H1 (cell line): ENCODE data around the gene MACROD2. TPM values are rescaled to one million over a fixed set of nuclear protein-coding genes. Genes with fewer than 3 reads are reported as not detected.

Experiments used
- ASH2L ChIP-seq: fragments of 200-600, 300-600 bp; sonication (generic); IDR thresholded peaks from one replicate; pipeline ENCODE4 v1.7.1; 2017; ENCODE audit warnings: low read length
- CHD7 ChIP-seq: fragments of 300-600 bp; sonication (generic); IDR thresholded peaks from 2 replicates; pipeline ENCODE4 v1.7.1; 2012; ENCODE audit warnings: low read length, moderate library complexity, mild to moderate bottlenecking, inconsistent platforms; ENCODE audit not compliant: insufficient replicate concordance
- JUN ChIP-seq: IDR thresholded peaks from 2 replicates; pipeline ENCODE4 v1.6.1; 2011; ENCODE audit warnings: low read depth, mild to moderate bottlenecking, improper control_type of control experiment, low read length
- SP1 ChIP-seq: IDR thresholded peaks from 2 replicates; pipeline ENCODE4 v1.6.1; 2011; ENCODE audit warnings: low read depth, low read length
- SP2 ChIP-seq: IDR thresholded peaks from 2 replicates; pipeline ENCODE4 v1.6.1; 2012; ENCODE audit warnings: mild to moderate bottlenecking, low read length, inconsistent platforms
- TBP ChIP-seq: IDR thresholded peaks from 2 replicates; pipeline ENCODE4 v1.6.1; 2011; ENCODE audit warnings: low read depth, low read length, improper control_type of control experiment
- TCF12 ChIP-seq: IDR thresholded peaks from 2 replicates; pipeline ENCODE4 v1.6.1; 2011; ENCODE audit warnings: low read depth, mild to moderate bottlenecking, low read length
- TEAD4 ChIP-seq: IDR thresholded peaks from 2 replicates; pipeline ENCODE4 v1.6.1; 2012; ENCODE audit warnings: low read depth, low read length, inconsistent platforms, mixed read lengths
- USF2 ChIP-seq: IDR thresholded peaks from 2 replicates; pipeline ENCODE4 v1.6.1; 2011; ENCODE audit warnings: low read length, improper control_type of control experiment
- polyA plus RNA-seq, 7 experiments: library from polyadenylated mRNA; depleted of rRNA in 3 of 7; stranded (reverse) in 5 of 7; unstranded in 2 of 7; fragments of >200 nt in 5 of 7; fragments of 200-250 nt in 2 of 7; gene quantifications; 1 replicate in 5 of 7; 2 replicates in 1 of 7; 4 replicates in 1 of 7; pipeline versions ENCODE4 v1.2.1 to v1.2.3, GENCODE V29; 2011 to 2013; ENCODE audit warnings: missing spikeins in 2 of 7, mixed read lengths in 2 of 7
- total RNA-seq: library from RNA; stranded (reverse); fragmentation: NEBNext Ultra II Directional; extraction: Animal tissue kit (Norgen Biotek cat#: 25700); gene quantifications from 2 replicates; pipeline ENCODE4 v1.2.1, GENCODE V29; 2021

Gene MACROD2
- total and polyA plus RNA-seq, 2 of the 8 experiments (the other 6 are each of a cell fraction or from before 2014, with no cell fraction given): 0.70 to 3.9 TPM

GRCh38 chr20:15900443-15900842 is 1905.1 kb downstream of the MACROD2 start (continued):
- no peak for TF ChIP-seq CHD7
- no peak for TF ChIP-seq JUN
- no peak for TF ChIP-seq TBP
- TF ChIP-seq USF2: no peak
- TF ChIP-seq ASH2L: no peak
- TF ChIP-seq SP1: no peak
- no peak for TF ChIP-seq TEAD4
- TF ChIP-seq SP2: no peak
- TF ChIP-seq TCF12: no peak
- TF ChIP-seq, all 59 proteins: peak for 0
